ENCODE measurements around the gene RGS11.

DNA sequence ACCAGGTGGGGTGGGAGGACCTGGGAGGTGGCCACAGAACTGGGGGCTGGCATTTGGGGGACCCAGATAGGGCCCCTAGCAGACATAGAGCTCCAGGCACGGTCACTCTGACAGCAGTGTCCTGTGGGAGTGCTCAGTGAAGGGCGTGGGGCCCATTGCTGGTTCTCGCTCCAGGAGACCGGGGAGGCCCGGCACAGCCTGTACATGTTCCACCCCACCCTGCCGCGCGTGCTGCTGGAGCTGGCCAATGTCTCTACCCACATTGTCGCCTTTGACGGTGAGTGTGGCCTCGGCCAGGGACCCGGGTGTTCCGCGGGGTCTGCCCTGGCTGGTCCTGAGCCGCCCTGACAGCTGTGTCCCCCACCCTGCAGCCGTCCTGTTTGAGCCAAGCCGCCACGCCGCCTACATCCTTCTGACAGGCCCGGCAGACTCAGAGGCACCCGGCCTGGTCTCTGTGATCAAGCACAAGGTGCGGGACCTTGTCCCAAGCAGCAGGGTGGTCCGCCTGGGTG is 11.2 kb downstream of the RGS11 start:
- TF ChIP-seq EZH2phosphoT487 (IDR thresholded peaks at IDR 0.05; ENCODE audit: borderline replicate concordance, low read depth, low read length): no peak
- TF ChIP-seq, protein P1, sequence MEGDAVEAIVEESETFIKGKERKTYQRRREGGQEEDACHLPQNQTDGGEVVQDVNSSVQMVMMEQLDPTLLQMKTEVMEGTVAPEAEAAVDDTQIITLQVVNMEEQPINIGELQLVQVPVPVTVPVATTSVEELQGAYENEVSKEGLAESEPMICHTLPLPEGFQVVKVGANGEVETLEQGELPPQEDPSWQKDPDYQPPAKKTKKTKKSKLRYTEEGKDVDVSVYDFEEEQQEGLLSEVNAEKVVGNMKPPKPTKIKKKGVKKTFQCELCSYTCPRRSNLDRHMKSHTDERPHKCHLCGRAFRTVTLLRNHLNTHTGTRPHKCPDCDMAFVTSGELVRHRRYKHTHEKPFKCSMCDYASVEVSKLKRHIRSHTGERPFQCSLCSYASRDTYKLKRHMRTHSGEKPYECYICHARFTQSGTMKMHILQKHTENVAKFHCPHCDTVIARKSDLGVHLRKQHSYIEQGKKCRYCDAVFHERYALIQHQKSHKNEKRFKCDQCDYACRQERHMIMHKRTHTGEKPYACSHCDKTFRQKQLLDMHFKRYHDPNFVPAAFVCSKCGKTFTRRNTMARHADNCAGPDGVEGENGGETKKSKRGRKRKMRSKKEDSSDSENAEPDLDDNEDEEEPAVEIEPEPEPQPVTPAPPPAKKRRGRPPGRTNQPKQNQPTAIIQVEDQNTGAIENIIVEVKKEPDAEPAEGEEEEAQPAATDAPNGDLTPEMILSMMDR (conservative IDR thresholded peaks at IDR 0.05; ENCODE audit: low read length): no peak
